CD4-positive, alpha-beta T cell (primary cell): ENCODE measurements around the gene TARBP2. TPM values are rescaled to one million over a fixed set of nuclear protein-coding genes. Genes with fewer than 3 reads are reported as not detected.

Experiments
- ATAC-seq: fragments of 200-7000 bp; cut with Tn5 transposase; one replicate; pipeline ENCODE4 v1.10.0; 2022; ENCODE audit warnings: mild to moderate bottlenecking; ENCODE audit not compliant: poor library complexity
- CTCF ChIA-PET: fragments of 350-600 bp; sonication (Branson Sonifier 250); formaldehyde crosslinking; loops from one replicate; lab custom pipeline; 2021; ENCODE audit warnings: antibody characterized with exemption, inconsistent platforms; lab: Charles Lee
- POLR2A ChIA-PET: fragments of 350-600 bp; sonication (Branson Sonifier 250); formaldehyde crosslinking; loops from one replicate; lab custom pipeline; 2021; ENCODE audit warnings: antibody characterized with exemption, inconsistent platforms; lab: Charles Lee
- DNase-seq, 14 experiments: peaks; one replicate each; pipeline ENCODE4 v3.0.0-alpha.2; 2013 to 2020; ENCODE audit warnings: mixed read lengths in 2 of 14
- H3K27ac ChIP-seq, 2 donors: one replicate each; pipeline versions ENCODE4 v1.5.1 to v1.7.0; 2013; ENCODE audit warnings: low read length in 2 of 2, low read depth in 1 of 2, mild to moderate bottlenecking in 1 of 2
- H3K27me3 ChIP-seq, 2 experiments: 1 replicate in 1 of 2; 2 replicates in 1 of 2; pipeline versions ENCODE4 v1.6.1 to v1.7.0; 2013; ENCODE audit warnings: low read length in 2 of 2, control low read depth in 1 of 2, mild to moderate bottlenecking in 1 of 2, moderate library complexity in 1 of 2; ENCODE audit not compliant: insufficient read depth in 2 of 2, control insufficient read depth in 1 of 2
- H3K36me3 ChIP-seq: one replicate; pipeline ENCODE4 v1.6.1; 2013; ENCODE audit warnings: low read length, control low read depth; ENCODE audit not compliant: insufficient read depth
- H3K4me1 ChIP-seq: one replicate; pipeline ENCODE4 v1.6.1; 2013; ENCODE audit warnings: low read length, control low read depth; ENCODE audit not compliant: insufficient read depth
- H3K4me3 ChIP-seq: one replicate; pipeline ENCODE4 v1.5.1; 2013; ENCODE audit warnings: mild to moderate bottlenecking, low read length, moderate library complexity
- H3K9me3 ChIP-seq, 2 experiments: 1 replicate in 1 of 2; 2 replicates in 1 of 2; pipeline versions ENCODE4 v1.6.1 to v1.7.0; 2013; ENCODE audit warnings: low read length in 2 of 2, mild to moderate bottlenecking in 2 of 2, control low read depth in 1 of 2, moderate library complexity in 1 of 2; ENCODE audit not compliant: control insufficient read depth in 1 of 2, insufficient read depth in 1 of 2
- H3K27ac Mint-ChIP-seq: one replicate; pipeline ENCODE4 v1.8.0; 2020; ENCODE audit warnings: mixed read lengths
- H3K27me3 Mint-ChIP-seq: one replicate; pipeline ENCODE4 v1.8.0; 2021; ENCODE audit warnings: mixed read lengths
- H3K36me3 Mint-ChIP-seq: one replicate; pipeline ENCODE4 v1.8.0; 2021; ENCODE audit warnings: low read depth, mixed read lengths
- H3K4me1 Mint-ChIP-seq: one replicate; pipeline ENCODE4 v1.8.0; 2021; ENCODE audit warnings: low read depth, mixed read lengths
- H3K4me3 Mint-ChIP-seq: one replicate; pipeline ENCODE4 v1.8.0; 2020; ENCODE audit warnings: mild to moderate bottlenecking, mixed read lengths
- H3K9me3 Mint-ChIP-seq: one replicate; pipeline ENCODE4 v1.8.0; 2020; ENCODE audit warnings: mixed read lengths
- CTCF ChIP-seq: fragments of 200-600 bp; IDR thresholded peaks from one replicate; pipeline ENCODE4 v1.8.0; 2022; ENCODE audit warnings: antibody characterized with exemption, mild to moderate bottlenecking
- intact Hi-C, 2 experiments: fragments of 100-400 bp; cut with DNase I in 1 of 2; cut with micrococcal nuclease in 1 of 2; formaldehyde crosslinking; loops; one replicate each; pipeline versions ENCODE4 v1.15.1 to v1.9.0; 2023 to 2025; cut with DNase I, micrococcal nuclease
- total RNA-seq, 174 experiments: library from RNA in 2 of 174; stranded (reverse) in 2 of 174; gene quantifications; one replicate each; pipeline ENCODE4 v1.2.3 and lab custom pipeline; 2021 to 2026

The TARBP2 gene
- total RNA-seq, 2 experiments from 2014 or later, result 21.7 to 22.4 TPM

- DNase-seq, result no peak
- Mint-ChIP-seq H3K4me3 (peak overlapping the region; percentile 62), H3K4me1 (peaks cover 57% of the 10 kb centered on the region), H3K27me3 (no peaks in the 10 kb centered on the region), H3K27ac (no peak overlapping the region), H3K36me3 (peaks cover 97% of the 10 kb centered on the region), H3K9me3 (no peaks in the 10 kb centered on the region)
- intact Hi-C loops, result loop anchor here in 1 of 2 experiments (10.0 kb wide), 1 partner anchor 452 kb away; the partner anchor contains the start of gene EIF4B
- Histone ChIP-seq H3K9me3 (no peaks in the 10 kb centered on the region), H3K27me3 (no peaks in the 10 kb centered on the region), H3K4me1 (peaks cover 21% of the 10 kb centered on the region), H3K36me3 (peaks cover 83% of the 10 kb centered on the region), H3K4me3 (no peak overlapping the region), H3K27ac (no peak overlapping the region)
- ATAC-seq, result no peak
- CTCF ChIA-PET, result interaction anchor here (0.6 kb wide), 1 partner anchor 9 kb away, joined by 3 read pairs; no protein-coding TSS in a partner anchor
- POLR2A ChIA-PET, result interaction anchor here (1.1 to 1.2 kb wide), 2 partner anchors 16 to 44 kb away, joined by 3 to 5 read pairs; partner anchors contain the start of gene TARBP2
- TF ChIP-seq CTCF, result no peak
Observed at GRCh38 chr12:53456654-53457366, 44.3 kb upstream of the TARBP2 start.

GRCh38 chr12:53459097-53459496, 42.0 kb upstream of the TARBP2 start:
- H3K9me3 ChIP-seq, result no peaks in the 10 kb centered on the region
- TF ChIP-seq CTCF, result no peak
- H3K36me3 ChIP-seq, result peaks cover 99% of the 10 kb centered on the region
- H3K4me1 ChIP-seq, result peaks cover 18% of the 10 kb centered on the region
- no peaks in the 10 kb centered on the region for H3K27me3 ChIP-seq
- ChIA-PET CTCF (no interaction called here), POLR2A (interaction anchor here (2.1 kb wide), 1 partner anchor 42 kb away, joined by 12 read pairs; the partner anchor contains the start of gene TARBP2)
- no peak overlapping the region for H3K27ac ChIP-seq
- no peak overlapping the region for H3K27ac Mint-ChIP-seq
- H3K4me3 Mint-ChIP-seq, result peak overlapping the region; percentile 20
- no peak for ATAC-seq
- no peaks in the 10 kb centered on the region for H3K9me3 Mint-ChIP-seq
- no peaks in the 10 kb centered on the region for H3K27me3 Mint-ChIP-seq
- intact Hi-C loops, result loop anchor here in 1 of 2 experiments (10.0 kb wide), 1 partner anchor 454 kb away; the partner anchor contains the start of gene EIF4B
- no peak for DNase-seq
- H3K36me3 Mint-ChIP-seq, result peaks cover 99% of the 10 kb centered on the region
- H3K4me3 ChIP-seq, result no peak overlapping the region
- H3K4me1 Mint-ChIP-seq, result peaks cover 56% of the 10 kb centered on the region

DNA sequence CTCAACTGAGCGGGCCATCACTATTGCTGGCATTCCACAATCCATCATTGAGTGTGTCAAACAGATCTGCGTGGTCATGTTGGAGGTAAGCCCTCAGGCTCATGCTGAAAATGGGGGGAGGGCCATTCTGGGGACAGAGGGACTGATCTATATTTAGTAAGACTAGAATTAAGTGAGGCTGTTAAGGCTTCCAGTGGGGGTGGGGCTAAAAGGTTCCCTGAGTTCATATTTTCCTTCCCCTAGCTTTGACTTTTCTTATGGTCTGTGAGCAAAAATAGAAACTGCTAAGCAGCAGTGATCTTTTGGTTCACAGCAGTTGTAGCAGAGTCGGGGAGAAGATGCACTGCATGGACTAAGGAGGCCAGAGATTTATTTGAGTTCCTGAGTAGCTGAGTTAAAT, 40.0 kb upstream of the TARBP2 start:
- CTCF ChIA-PET, result no interaction called here
- intact Hi-C loops, result no loop called here

More for the DNA sequence above, 40.0 kb upstream of the TARBP2 start:
- POLR2A ChIA-PET, result interaction anchor here (1.5 kb wide), 1 partner anchor 12 kb away, joined by 3 read pairs; no protein-coding TSS in a partner anchor
- peaks cover 98% of the 10 kb centered on the region for H3K36me3 ChIP-seq
- no peak overlapping the region for H3K4me3 Mint-ChIP-seq
- no peak overlapping the region for H3K27ac ChIP-seq
- no peak overlapping the region for H3K4me3 ChIP-seq
- DNase-seq, result no peak
- peaks cover 54% of the 10 kb centered on the region for H3K4me1 Mint-ChIP-seq
- no peaks in the 10 kb centered on the region for H3K9me3 ChIP-seq
- ATAC-seq, result no peak
- TF ChIP-seq CTCF, result no peak
- H3K27ac Mint-ChIP-seq, result no peak overlapping the region
- H3K27me3 Mint-ChIP-seq, result no peaks in the 10 kb centered on the region
- H3K4me1 ChIP-seq, result peaks cover 9% of the 10 kb centered on the region
- H3K36me3 Mint-ChIP-seq, result peaks cover 99% of the 10 kb centered on the region
- no peaks in the 10 kb centered on the region for H3K27me3 ChIP-seq
- no peaks in the 10 kb centered on the region for H3K9me3 Mint-ChIP-seq
